Stimulated activated CD8-positive, alpha-beta memory T cell treated with anti-CD3 and anti-CD28 coated beads, Interleukin-4, amount 100 ng/mL, for 24 hours (primary cell): ENCODE measurements around the gene ADCY5.
"Not testable (repeated sequence)": the region's sequence is repeated elsewhere in the genome, so short reads cannot be mapped to it uniquely, and the experiment has no call there.

ENCODE experiments used
- DNase-seq: peaks from one replicate; pipeline ENCODE4 v3.0.0-alpha.2; 2020; ENCODE audit warnings: low read depth

Gene ADCY5

DNA sequence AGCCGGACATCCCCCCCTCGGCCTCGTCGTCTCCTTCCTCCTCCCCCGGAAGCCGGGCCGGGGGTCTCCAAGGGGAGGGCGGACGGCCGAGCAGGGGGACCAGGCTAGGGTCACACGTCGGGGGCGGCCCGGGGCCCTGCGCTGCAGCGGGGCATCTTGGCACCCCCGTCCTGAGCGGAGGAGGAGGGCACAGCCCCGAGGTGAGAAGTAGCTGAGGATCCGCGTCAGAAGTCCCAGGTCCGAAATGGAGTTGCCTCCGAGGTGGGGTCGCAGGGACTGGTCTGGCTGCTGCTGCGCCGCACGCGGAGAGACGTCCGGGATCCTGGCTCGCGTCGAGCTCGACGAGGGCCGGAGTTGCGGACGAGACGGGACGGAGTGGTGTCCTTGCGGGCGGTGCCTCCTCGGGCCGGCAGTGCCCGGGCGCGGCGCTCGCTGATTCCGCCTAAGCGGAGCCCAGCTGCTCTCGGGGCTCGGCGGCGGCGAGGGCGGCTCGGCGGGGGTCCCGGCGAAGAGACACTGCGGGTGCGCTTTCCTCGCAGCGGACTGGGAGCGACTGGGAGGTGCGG, at the start of gene ADCY5:
TSS of gene ADCY5 (minus strand) at position 555 of the 566 bp plus-strand sequence. CDS start at position 10, 545 bp downstream.
- no peak for DNase-seq

DNA sequence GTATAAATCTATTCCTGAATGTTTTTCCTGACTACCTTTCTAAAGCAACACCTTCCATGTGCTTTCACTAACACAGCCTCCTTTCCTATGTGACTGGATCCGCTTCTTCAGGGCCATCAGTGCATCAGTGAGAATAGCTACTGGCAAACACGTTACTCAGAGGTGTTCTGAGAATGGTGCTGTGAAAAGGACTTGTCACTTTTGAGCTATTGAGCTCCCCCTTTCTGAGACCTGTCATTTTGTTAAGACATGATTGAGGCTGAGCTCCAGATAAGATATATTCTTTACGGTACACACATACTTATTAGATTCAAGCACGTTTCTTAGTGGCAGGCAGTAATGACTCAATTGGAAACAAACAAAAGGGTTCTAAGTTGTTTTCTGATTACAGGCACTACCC, 45.0 kb upstream of the ADCY5 start:
- no peak for DNase-seq

DNA sequence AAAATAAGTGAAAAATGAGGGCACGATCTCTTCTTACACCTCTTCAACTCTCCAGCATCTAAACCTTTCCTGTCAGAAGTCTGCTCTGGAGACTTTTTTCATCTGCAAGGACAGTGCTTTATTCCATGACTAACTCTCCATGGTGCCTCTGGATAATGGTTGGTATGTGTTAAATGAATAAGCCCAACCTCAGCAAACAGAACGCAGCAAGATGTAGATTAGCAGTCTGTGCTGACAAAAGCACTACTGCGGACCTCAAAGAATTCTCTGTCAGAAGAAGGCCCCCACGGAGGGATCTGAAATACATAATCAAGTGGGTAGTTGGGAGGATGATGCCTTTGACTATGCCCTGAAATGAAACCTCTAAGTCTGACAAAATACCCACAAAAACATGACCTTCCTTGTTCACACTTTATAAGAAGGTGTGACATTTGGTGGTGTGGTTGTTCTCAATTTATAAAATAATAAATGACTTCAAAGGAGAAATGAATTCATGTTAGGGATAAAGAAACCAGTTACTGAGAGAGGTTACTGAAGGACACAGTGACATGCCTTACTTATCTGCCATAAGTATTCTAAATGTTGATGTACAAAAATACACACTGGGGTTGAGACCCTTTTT, 43.2 kb upstream of the ADCY5 start:
- DNase-seq = no peak

DNA sequence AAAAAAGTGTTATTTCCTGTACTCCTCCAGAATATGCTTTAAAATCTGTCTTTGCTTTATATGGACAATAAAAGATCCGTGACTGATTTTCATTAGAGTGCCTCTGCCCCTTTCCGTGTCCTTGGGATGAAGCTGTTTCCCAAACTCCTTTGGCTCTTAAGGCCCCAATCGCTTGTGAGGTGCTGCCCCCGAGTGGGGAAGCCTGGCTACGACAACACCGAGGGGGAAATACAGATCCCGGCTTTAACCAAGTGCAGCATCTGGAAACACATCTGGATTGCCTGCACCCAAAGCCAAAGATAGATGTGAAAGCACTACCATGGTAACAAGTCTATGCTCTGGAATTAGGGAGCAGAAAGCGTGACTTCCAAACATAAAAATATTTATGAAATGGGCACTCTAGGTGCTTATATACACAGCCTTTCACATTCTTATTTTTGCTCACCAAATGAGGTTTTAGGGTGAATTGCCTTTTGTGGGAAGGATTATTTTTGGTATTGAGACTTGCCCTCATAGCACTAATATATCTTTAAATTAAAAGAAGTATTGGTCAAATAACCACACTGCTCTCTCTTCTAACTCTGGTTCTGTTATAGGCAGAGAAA, 40.6 kb upstream of the ADCY5 start:
- peak; percentile 16 for DNase-seq

DNA sequence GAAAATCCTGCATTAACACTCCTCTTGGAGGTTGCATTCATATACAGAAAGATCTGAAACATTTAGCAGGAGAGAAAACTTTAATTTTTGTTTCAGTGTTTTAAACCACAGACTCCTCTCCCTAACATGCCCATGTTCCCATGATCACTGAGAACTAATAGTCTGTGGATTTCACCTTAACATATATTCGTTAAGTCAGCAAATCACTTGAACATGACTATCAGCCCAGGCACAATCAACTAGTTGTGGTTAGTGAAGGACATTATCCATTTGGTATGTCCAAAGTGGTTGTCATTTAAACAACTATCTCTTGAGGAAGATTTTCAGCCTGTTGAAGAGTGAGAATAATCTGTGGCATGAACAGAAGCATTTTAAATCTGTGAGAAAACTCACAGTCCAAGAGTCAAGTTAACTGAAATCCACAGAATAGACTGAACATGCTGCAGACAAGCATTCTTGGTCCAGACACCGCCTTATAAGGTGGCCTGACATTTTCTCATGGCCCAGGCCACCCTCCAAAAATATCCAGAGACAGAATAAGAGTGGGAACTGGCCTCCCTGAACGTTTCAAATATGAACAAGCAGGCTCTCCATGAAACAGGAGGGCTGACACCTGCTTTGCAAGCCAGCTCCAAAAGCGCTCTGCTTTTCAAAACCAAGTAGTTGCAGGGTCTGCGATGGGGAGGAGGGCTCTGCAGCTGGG, 39.9 kb upstream of the ADCY5 start:
- no peak for DNase-seq

DNA sequence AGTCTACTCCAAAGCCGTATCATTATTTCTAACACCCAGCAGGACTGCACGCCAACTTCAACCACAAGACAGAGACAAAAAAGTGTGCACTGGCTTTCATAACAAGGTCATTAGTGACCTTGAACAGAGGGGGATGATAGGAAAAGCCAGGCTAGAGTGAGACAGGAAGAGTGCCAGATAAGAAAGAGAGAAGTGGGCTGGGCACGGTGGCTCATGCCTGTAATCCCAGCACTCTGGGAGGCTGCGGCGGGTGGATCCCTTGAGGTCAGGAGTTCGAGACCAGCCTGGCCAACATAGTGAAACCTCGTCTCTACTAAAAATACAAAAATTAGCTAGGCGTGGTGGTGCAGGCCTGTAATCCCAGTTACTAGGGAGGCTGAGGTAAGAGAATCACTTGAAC, 38.2 kb upstream of the ADCY5 start:
- not testable (repeated sequence) for DNase-seq

DNA sequence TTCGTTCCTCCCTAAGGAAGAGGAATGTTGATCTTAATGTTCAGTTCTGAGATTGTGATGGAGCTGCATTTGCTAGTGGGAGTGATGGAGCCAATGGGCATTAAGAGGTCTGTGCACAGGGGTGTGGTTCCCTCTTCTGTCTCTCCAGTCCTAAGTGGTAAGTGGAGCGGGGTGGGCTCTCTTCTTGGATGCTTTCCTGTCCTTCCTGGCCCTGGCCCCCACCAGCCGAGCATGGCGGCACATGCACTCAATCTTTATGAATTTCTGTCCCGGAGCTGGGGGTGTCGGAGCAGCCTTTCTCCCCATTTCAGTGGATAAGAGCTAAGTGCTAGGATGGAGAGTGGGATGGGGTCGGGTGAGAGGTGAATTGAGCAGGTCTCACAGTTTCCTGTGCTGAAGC, 37.6 kb upstream of the ADCY5 start:
- no peak for DNase-seq

DNA sequence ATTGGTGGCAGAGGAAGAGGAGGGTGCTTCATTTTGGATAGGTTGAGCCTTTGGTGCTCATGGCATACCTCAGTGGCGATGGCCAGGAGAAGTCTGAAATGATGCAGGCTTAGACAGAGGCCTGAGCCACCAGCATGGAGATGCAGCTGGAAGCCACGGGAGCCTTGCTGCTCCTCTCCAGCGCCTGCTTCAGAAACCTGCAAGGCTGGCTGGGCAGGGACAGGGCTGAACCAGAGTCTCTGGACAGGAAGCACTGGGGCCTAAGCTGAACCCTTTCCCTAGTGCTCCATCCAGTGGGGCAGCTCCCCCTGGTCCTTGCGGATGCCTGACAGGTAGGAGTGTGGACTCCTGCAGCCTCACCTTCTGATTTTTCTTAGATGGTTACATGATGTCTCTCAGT, 36.7 kb upstream of the ADCY5 start:
- no peak for DNase-seq

DNA sequence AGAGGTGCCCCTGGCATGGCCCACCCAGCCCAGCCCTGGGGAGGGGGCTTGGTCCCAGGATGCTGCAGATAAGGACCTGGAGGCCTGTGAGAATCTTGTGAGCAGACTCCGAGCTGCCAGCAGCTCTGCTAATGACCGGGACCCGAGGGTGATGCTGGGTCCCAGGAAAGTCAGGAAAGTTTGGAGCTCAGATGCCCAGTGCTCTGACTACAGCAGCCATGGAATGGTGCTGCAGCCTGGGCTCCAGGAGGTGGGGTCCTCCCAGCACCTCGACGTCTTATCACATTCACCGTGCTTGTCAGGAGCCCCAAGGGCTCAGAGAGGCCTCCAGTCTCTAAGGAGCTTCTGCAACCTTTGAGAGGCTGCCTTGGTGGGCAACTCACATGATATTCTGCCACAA, 34.3 kb upstream of the ADCY5 start:
- DNase-seq = no peak

DNA sequence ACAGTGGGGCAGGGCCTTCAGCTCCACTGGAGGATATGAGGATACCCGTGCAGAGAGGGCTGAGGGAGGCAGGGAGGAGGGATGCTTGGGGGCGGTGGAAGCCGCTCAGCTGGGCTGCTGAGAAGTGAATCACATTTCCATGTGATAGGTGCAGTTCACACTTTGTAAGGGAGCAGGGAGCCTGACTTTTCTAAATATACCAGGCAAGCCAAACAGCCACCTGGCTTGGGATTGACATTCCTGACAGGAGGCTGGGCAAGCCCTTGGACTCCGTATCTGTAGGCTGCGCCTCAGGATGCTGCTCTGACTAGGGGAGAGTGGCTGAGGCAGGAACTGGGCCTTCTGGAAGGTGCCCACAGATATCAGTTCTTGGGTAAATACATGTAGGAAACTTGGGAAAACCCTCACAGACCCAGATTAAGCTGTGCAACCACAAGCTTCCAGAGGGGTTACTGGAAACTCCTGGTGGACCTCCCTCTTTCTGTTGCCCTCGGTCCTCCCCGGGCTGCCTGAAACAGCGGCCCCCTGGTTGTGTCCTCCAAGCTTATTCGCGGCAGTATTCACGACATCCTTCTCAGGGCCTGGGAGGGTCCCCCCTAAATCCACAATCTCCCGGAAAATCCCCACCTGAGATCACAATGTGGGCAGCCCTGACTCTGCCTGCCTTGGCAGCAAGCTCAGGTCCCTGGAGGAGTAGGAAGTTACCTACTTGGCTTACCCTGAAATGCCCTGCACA, 33.0 kb upstream of the ADCY5 start:
- DNase-seq = no peak

DNA sequence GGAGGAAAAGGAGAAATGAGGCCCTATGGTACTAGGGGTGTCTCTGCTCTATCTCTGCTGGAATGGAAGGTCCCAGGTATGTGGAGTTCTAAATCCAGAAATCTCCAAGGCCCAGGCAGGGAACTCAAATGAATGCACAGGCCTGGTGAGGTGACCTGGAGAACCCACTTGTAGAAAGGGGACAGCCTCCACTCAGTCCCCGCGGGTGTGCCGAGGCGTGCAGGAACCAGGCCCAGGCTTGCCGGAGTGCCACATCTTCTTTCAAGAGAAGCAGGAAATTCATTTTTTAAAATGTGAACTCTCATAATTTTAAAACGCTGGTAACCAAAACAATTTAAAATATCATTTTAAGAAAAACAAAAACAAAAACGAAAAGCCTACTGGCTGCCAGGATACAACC, 32.2 kb upstream of the ADCY5 start:
- no peak for DNase-seq

DNA sequence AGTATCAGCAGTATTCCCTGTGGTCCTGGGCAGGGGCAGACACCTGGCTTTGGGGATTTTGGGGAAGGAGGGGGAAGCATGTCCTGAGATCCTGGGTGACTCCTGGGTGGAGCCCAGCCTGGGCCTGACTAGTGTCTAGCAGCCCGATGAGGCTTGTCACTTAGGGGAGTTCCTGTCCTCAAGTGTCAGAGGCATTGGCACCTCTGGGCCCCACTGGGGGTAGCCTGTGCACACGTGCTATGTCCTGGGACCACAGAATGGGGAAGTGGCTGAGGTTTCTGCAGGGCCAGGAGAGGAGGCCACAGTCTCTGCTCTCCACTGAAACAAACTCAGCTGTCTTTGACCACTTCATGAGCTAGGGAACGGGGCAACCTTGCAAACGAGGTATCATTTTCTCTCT, 31.5 kb upstream of the ADCY5 start:
- DNase-seq = no peak

DNA sequence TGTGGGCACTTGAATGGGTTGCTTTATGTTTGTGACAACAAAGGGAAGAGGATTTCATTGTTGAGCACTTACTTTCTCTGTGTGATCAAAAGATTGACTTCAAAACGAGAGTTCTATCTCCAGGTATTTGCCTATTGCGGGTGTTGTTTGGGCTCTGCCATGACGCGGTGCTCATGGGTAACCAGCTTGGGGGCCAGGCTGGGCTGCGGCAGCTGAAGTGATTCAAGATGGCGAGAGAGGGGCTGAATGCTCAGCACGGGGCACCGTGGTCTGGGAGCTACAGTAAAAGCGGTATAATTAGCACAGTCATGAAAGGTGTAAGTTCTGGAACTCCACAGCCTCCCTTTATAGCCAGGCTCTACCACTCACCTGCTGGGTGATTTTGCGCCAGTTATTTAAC, 31.0 kb upstream of the ADCY5 start:
- no peak for DNase-seq

DNA sequence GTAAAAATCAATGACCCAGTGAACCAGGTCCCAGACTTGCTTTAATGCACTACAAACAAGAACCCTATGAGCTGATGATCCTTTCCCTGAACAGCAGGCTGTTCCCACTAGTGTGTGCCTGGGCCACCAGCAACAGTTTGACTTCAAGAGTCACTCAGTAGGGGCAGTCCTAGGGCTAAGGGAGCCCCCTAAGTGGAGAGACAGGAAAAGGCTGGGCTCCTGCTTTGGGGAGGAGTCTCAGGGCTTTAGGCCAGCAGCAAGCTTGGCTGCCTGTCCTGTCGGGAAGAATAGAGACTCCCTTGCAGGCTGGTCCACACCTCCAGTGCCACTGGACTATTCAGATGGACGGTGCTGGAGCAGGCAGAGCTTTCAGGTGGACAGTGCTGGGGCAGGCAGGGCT, 29.4 kb upstream of the ADCY5 start:
- DNase-seq = no peak

DNA sequence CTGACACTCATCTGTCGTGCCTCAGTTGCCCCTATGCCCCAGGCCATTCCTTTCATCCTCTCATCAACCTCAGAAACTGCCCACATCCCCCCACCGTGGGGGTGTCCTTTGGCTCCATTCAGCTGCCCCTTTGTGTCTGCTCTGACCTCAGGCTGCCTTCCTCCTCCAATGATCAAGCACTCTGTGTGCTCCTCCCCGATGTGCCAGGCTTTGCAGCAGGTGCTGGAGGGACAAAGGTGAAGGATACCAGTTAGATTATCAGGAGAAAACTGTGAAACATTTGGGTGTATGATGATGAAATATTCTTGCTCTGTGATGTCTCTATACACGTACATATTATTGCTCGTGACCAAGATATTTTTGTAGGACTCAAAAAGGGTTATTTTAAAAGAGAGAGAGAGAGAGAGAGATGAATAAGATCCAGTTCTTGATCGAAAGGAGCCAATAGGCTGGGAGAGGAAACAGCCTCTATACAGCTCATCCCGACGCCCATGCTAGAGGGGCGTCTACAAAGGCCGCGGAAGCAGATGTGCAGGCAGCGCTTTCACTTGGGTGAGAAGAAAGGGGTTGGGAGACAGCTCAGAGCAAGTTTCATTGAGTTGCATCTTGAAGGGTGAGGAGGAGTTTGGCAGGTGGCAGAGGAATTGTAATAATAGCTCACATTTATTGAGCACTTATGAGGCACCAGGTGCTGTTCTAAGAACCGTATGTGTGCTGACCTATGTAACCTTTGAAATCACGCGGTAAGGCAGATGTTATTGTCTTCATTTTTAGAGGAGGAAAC, 28.3 kb upstream of the ADCY5 start:
- DNase-seq = no peak

DNA sequence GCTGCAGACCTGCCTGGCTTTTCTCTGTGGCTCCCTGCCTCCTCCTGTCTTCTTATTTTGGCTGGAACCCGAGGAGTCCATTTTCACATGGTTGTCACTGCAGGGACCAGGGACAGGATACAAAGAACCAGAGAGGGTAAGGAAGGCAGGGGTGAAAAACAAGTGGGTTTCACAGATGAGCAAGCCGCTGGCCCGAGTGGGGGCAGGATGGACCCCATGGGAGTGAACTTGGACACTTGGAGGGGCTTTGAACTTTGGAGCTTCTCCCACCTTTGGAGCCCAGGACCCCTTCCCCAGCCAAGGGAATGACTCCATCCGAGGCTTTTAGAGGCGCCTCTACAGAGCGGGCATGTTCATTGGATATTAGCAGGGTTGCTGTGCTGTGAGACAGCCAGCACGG, 26.9 kb upstream of the ADCY5 start:
- no peak for DNase-seq

DNA sequence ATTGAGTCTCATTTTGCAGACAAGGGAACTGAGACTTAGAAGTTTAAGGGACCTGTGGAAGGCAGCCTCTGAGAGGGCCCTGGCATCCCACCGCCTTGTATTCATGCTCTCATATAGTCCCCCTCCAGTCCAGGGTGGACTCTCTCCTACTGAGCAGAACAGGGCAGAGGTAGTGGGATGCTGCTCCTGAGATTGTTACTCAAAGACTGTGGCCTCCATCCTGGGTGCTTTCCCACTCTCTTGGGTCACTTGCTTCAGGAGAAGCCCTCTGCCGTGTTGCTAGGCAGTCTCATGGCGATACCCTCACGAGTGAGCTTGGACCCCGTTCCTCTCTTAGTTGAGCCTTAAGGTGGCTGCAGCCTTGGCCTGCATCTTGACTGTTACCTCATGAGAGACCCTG, 22.2 kb upstream of the ADCY5 start:
- no peak for DNase-seq

DNA sequence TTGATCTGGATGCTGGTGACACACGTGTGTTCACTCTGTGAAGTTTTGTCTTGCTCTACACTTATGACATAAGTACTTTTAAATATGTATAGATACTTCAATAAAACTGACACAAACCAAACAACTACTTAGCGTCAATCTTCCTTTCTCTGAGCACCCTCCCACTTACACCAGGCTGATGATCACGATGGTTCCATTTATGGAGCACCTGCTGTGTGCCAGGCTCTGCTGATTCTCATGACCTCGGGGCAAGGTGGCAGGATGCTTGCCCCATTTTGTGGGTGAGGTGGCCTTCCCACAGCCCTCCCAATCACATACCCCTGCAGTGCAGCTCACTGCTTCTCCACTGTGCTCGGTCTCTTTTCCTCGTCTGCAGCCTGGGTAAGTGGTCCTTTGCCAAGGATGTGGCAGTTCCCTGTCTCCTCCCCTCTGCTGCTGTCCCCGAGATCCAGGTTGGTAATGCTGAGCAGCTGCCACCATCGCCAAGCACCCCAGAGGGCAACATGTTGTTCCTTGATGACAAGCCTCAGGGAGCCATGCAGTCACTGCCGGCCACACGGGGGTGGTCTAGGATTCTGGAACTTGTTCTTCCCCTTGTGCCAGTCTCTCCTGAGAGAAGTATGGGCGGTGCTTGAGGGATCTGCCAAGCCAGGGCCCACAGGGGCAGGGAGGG, 20.6 kb upstream of the ADCY5 start:
- DNase-seq = no peak

DNA sequence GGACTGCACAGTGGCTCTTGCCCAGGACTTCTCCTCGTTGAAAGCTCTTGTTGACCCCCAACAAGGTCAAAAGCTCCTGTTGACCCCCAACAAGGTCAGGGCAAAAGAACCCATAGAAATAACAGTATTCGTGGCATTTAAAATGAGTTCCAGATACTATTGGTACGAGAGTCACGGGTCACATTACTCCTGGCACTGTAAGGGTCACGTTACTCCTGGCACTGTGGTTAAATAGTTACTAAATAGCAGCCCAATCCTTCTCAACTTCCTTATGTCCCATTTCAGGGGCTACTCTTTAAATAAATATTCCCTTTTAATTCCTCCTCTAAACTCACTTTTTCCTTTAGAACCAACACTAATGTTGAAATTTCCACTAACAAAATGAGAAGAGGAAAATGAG, 18.2 kb upstream of the ADCY5 start:
- no peak for DNase-seq

DNA sequence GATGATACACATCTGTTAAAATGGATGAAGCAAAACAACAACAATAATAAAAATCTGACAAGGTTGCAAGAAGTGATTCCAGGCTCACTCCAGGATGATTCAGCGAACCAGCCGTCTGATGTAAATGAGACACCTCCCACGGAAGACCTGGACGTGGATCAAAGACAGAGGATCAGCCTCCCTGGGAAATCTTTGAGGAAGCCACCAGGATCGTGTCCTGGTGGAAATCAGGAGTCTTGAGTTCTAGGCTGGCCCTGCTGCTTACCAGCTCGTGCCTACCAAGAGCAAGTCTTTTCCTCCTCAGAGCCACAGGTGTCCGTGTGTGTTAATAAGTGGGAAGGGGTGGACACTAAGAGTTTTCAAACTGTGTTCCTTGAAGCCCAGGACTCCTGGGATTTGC, 15.3 kb upstream of the ADCY5 start:
- DNase-seq = no peak

DNA sequence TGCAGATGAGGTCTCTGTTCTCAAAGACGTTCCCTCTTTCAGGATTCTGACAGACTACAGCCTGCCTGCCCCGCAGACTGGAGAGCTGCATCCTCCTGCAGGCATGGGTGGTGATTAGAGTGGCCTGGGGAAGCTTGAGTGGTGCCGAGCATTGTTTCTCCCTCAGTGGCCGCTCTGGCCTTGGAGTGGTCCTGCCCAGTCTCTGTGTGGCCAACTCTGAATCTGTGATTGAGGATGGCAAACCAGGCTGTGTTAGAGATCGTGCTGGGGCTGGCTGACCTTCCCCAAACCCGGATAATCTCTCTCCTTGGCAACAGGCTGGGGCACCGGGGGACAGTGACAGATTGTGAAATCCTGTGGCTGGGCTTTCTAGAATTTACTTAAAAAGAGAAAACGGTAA, 11.0 kb upstream of the ADCY5 start:
- no peak for DNase-seq
